22Rv1 (cell line): Measurements from ENCODE around the gene FYN.

Experiments
- H3K27ac ChIP-seq: fragments of 450-650 bp; 2 replicates; pipeline ENCODE4 v1.5.1; 2017
- ZFX ChIP-seq: fragments of 450-650 bp; IDR thresholded peaks from 2 replicates; pipeline ENCODE4 v1.6.1; 2017; ENCODE audit warnings: antibody characterized with exemption, borderline replicate concordance
- TF ChIP-seq, protein P1 (sequence below): fragments of 450-650 bp; IDR thresholded peaks from 2 replicates; pipeline ENCODE4 v1.5.1; 2017; ENCODE audit warnings: mild to moderate bottlenecking

Gene FYN

DNA sequence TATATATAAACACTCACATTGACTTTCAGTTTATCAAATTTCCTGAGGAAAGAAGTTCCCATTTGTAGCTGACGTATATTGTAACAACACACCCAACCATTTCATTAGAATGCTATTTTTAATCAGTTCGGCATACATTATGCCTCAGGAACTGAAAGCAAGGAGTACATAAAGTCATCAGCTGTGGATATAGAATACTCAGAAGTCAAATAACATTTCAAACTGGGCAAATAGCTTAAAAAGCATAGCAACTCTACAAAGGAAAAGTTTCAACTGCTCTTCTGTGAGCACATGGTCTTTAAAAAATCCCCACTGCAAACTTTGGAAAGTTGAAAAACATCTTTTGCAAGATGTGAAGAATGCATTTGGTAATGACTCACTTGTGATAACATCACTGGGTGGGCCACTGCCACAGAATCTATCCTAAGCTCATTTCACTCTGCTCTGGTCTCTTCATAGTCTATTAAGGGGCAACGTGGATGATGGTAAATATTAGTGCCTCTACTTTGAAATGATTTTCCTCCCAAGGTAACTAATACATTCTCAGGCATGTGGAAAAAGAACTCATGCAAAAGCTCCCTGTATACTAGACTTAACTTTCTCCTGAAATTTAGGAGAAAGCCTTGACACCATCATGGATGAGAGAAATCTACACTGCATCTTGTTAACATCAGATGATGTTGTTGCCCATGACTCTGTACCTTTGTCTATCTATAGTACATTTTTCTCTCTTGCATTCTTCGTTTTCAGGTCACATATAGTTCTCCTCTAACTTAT lies 49.2 kb downstream of the FYN start:
- TF ChIP-seq ZFX: no peak
- TF ChIP-seq, protein P1, sequence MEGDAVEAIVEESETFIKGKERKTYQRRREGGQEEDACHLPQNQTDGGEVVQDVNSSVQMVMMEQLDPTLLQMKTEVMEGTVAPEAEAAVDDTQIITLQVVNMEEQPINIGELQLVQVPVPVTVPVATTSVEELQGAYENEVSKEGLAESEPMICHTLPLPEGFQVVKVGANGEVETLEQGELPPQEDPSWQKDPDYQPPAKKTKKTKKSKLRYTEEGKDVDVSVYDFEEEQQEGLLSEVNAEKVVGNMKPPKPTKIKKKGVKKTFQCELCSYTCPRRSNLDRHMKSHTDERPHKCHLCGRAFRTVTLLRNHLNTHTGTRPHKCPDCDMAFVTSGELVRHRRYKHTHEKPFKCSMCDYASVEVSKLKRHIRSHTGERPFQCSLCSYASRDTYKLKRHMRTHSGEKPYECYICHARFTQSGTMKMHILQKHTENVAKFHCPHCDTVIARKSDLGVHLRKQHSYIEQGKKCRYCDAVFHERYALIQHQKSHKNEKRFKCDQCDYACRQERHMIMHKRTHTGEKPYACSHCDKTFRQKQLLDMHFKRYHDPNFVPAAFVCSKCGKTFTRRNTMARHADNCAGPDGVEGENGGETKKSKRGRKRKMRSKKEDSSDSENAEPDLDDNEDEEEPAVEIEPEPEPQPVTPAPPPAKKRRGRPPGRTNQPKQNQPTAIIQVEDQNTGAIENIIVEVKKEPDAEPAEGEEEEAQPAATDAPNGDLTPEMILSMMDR: no peak
- no peak overlapping the region for H3K27ac ChIP-seq

DNA sequence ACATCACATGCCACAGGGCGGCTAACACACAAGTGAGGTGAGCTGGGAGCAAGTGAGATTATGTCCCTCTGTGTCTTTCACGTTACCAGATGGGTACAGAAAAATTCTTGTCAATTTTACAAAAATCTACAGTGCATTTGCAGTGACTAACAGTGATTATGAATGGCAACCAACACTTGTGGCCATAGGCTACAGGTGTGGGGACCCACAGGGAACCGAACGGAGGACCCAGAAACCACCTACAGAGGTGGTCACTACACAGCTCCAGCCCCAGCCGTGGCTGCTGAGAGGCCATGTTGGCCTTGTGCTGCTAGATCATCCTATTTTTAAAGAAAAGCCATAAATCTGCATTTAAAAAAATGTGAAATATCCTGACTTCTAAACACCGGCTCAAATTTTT lies 50.2 kb downstream of the FYN start:
- H3K27ac ChIP-seq: no peak overlapping the region
- TF ChIP-seq, protein P1: no peak
- no peak for TF ChIP-seq ZFX

DNA sequence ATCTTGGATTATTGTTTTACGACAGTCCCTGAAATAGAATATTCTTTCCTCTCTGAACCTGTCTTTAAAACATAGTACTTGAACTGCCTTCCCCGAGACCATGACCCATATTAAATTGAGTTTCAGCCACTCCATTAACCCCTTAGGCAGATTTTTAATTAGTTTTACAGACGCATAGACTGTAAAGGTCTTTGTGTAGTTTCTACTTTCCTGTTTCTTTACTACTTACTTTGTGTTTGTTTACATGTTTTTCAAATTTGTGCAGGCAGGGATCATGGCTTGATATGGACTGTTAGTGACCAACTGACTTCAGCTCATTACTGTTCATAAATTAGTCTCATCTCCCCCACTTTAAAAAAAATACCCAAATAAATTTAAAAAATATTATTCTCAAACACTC lies 53.8 kb downstream of the FYN start:
- no peak overlapping the region for H3K27ac ChIP-seq
- TF ChIP-seq, protein P1: no peak
- TF ChIP-seq ZFX: no peak

DNA sequence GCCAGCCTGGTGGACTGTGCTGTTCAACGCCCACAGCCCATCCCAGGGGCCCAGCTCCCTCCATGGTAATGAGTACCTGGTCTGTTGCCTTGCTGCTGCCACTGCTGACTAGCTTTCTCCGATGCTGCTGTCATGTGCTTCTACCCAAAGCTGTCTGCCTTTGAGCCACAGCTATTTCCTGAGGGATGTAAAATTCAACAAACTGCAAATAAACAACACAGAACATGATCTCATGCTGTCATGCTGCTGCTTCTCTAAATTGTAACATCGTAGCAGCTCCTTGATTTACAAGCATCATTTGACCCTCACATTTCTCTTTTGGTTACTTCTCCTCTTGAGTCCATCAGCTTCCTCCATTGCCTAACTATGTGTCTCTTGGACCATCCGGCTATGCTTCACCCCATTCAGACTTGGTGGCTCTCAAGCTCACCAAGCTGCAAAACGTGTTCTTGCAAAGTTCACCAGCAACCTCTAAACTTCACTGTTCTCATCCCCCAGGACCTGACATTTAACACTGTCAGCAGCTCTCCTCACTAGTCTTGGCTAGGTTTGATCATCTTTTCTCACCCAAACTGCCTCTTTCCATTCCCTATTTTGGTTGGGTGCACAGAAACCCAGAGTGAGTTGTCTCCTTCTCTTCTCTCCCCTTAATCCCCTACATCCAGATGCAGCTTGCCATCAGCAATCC lies 54.6 kb downstream of the FYN start:
- no peak overlapping the region for H3K27ac ChIP-seq
- TF ChIP-seq ZFX: no peak
- TF ChIP-seq, protein P1: no peak

DNA sequence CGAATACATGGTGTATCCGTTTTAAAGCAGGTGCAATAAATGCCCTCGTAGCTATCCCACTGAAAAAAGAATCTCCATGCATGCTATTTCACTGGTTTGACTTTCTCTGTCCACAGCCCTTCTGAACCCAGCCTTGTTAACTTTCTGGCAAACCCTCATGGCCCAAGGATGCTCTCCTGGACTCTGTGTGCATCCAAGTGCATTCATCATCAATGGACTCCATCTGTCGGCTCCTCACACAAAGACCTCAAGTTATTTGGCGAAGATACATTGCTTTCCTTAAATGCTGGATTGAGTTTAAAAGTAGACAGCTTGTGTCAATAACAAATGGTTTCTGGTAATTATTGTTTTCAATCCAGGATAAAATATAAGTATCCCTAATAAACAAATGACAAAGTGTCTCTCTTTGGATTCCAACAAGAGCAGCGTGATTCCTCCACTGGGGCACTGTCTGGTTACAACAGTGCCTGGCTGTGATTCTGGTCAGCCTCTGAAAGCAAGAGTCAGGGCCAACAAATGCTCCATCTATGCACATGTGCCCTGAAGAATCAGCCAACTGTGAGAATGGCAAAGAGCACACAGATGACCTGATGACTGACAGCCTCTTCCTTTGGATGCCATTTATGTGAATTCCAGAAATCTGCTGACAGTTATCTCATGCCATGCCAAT lies 55.7 kb downstream of the FYN start:
- TF ChIP-seq ZFX: no peak
- TF ChIP-seq, protein P1: no peak
- H3K27ac ChIP-seq: no peak overlapping the region

DNA sequence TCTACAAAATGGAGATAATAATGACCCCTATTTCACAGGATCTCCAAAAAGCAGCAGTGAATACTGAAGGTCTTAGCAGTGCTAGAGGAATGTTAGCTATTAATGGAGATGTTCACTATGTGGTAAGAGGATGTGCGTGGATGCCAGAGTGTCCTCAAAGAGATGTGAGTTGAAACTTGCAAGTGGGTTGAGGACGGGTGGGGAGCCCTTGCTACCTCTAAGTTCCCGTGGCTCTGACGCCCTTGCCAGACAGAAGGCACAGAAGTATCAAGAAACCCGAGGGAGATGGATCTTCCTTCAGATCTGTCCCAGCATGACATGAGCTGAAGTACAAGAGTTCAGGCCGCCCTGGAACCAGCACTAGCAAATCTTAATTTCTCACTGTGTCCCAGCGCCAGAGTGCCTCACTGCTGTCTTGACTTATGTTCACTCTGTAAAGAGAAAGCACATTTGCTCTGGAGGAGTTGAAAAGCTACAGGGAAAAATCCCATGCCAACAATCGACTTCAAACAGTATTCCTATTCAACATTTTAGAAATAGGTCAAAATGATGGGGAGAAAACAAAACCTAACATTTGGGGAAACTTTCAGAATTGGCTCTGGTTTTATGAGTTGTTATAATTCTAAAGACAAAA lies 59.5 kb downstream of the FYN start:
- TF ChIP-seq ZFX: no peak
- TF ChIP-seq, protein P1: no peak
- no peak overlapping the region for H3K27ac ChIP-seq
